Tibial nerve (tissue), 4 donors: ENCODE measurements around the gene MYO3B. TPM values are rescaled to one million over a fixed set of nuclear protein-coding genes. Genes with fewer than 3 reads are reported as not detected.
"Not testable (repeated sequence)": the region's sequence is repeated elsewhere in the genome, so short reads cannot be mapped to it uniquely, and the experiment has no call there.

Experiments used
- DNase-seq, 2 donors: peaks; one replicate each; pipeline ENCODE4 v3.0.0-alpha.2; 2019; ENCODE audit warnings: low spot score in 2 of 2
- H3K27ac ChIP-seq, 4 donors: fragments of 200-600 bp; sonication (generic) in 3 of 4; one replicate each; pipeline ENCODE4 v1.5.1; 2017 to 2019; ENCODE audit warnings: mild to moderate bottlenecking in 1 of 4
- H3K27me3 ChIP-seq, 2 donors: fragments of 200-600 bp; sonication (generic) in 1 of 2; one replicate each; pipeline versions ENCODE4 v1.5.1 to v1.6.0; 2017 to 2019
- H3K36me3 ChIP-seq, 3 donors: fragments of 200-600 bp; sonication (generic); one replicate each; pipeline ENCODE4 v1.5.1; 2018 to 2019
- H3K4me1 ChIP-seq, 4 donors: fragments of 200-600 bp; sonication (generic) in 3 of 4; one replicate each; pipeline ENCODE4 v1.5.1; 2017 to 2019
- H3K4me3 ChIP-seq, 4 donors: fragments of 200-600 bp; sonication (generic) in 3 of 4; one replicate each; pipeline ENCODE4 v1.5.1; 2017 to 2019; ENCODE audit warnings: mild to moderate bottlenecking in 1 of 4, moderate library complexity in 1 of 4
- H3K9me3 ChIP-seq, 4 donors: fragments of 200-600 bp; sonication (generic) in 3 of 4; one replicate each; pipeline ENCODE4 v1.5.1; 2017 to 2019
- CTCF ChIP-seq, 5 experiments: fragments of 200-600 bp in 3 of 5; fragments of 450-650 bp in 2 of 5; sonication (generic) in 3 of 5; IDR thresholded peaks; one replicate each; pipeline ENCODE4 v1.5.1; 2016 to 2019; ENCODE audit warnings: antibody characterized with exemption in 5 of 5, mild to moderate bottlenecking in 3 of 5, moderate library complexity in 2 of 5
- EP300 ChIP-seq, 2 donors: sonication (generic); formaldehyde crosslinking; IDR thresholded peaks; one replicate each; pipeline ENCODE4 v1.6.1; 2017; ENCODE audit warnings: antibody characterized with exemption in 2 of 2, mild to moderate bottlenecking in 1 of 2
- POLR2A ChIP-seq, 2 donors: fragments of 450-650 bp; IDR thresholded peaks; one replicate each; pipeline ENCODE4 v1.6.1; 2017; ENCODE audit warnings: antibody characterized with exemption in 2 of 2, mild to moderate bottlenecking in 2 of 2, moderate library complexity in 2 of 2
- WGBS, 2 donors: methylation state at CpG; one replicate each; pipeline ENCODE4 v1.1.5; 2018; 5-methylcytosine and 5-hydroxymethylcytosine counted together
- total RNA-seq, 4 donors: library from RNA; depleted of rRNA; stranded (reverse); fragments of >200 nt; gene quantifications; one replicate each; pipeline ENCODE4 v1.1.0, GENCODE V29; 2016

The MYO3B gene
- total RNA-seq, 4 donors from 2014 or later, result 0.22 to 0.63 (median 0.39) TPM; not detected in 1

- no peak for DNase-seq
- no peak overlapping the region for H3K27ac ChIP-seq
- H3K4me1 ChIP-seq, result peaks cover 0 to 19% (median 5%) of the 10 kb centered on the region in 4 donors
- 86 to 90% methylated on average over 2 of the region's 2 CpGs for WGBS, 2 donors
- no peak overlapping the region for H3K4me3 ChIP-seq
- no peaks in the 10 kb centered on the region for H3K9me3 ChIP-seq
- TF ChIP-seq EP300 (IDR thresholded peaks at IDR 0.05) (no peak), POLR2A (IDR thresholded peaks at IDR 0.05) (no peak), CTCF (IDR thresholded peaks at IDR 0.05) (no peak)
- no peaks in the 10 kb centered on the region for H3K36me3 ChIP-seq
- no peaks in the 10 kb centered on the region for H3K27me3 ChIP-seq
Observed at GRCh38 chr2:170531876-170532275, 353.9 kb downstream of the MYO3B start.

DNA sequence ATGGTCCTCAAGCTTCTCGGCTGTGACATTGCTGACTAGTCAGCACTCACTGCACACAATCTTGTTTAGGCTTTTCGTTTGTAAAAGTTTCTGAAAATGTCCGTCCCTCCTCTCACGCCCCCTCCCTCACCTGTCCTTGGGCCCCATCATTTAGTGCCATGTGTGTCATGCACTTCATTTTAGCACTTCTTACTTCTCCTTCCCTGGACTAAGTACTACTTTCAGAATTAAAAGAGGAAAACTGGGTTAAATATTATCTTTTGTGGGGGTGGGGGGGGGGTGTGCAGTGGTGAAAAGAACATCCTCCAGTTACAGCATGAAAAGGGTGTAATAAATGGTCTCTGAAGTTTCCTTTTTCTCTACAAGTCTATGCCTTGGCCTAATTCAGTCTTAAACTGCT, 355.2 kb downstream of the MYO3B start:
- H3K9me3 ChIP-seq, result no peaks in the 10 kb centered on the region
- 87% methylated on average over 4 of the region's 4 CpGs for WGBS, 2 donors
- peaks cover 0 to 19% (median 5%) of the 10 kb centered on the region in 4 donors for H3K4me1 ChIP-seq
- no peak overlapping the region for H3K27ac ChIP-seq
- no peak overlapping the region for H3K4me3 ChIP-seq
- TF ChIP-seq POLR2A (IDR thresholded peaks at IDR 0.05), result no peak
- TF ChIP-seq CTCF (IDR thresholded peaks at IDR 0.05), result no peak
- no peak for TF ChIP-seq EP300 (IDR thresholded peaks at IDR 0.05)
- no peaks in the 10 kb centered on the region for H3K27me3 ChIP-seq
- no peak for DNase-seq
- H3K36me3 ChIP-seq, result no peaks in the 10 kb centered on the region

GRCh38 chr2:170535552-170535951, 357.6 kb downstream of the MYO3B start:
- Histone ChIP-seq H3K27me3 (no peaks in the 10 kb centered on the region), H3K36me3 (no peaks in the 10 kb centered on the region), H3K27ac (no peak overlapping the region), H3K9me3 (no peaks in the 10 kb centered on the region), H3K4me3 (no peak overlapping the region), H3K4me1 (peaks cover 0 to 7% (median 3%) of the 10 kb centered on the region in 4 donors)
- 89 to 93% methylated on average over 4 of the region's 4 CpGs for whole genome bisulfite sequencing, 2 donors
- no peak for TF ChIP-seq POLR2A (IDR thresholded peaks at IDR 0.05)
- no peak for DNase-seq

DNA sequence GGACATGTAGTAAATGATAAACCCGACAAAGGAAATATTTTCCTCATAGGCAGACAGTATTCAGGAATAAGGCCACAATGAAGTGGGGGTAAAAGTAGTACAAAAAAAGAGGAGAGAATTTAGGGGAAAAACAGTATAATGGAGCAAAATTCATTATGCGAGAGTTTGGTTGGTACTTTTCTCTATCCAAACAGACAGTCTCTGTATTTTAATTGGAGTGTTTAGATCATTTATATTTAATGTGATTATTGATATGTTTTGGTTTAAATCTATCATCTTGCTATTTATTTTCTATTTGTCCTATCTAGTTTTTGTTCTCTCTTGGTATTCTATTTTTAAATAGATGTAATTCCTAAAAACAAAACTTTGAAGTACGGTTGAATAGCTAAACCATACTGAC, 366.9 kb downstream of the MYO3B start:
- Histone ChIP-seq H3K27me3 (no peaks in the 10 kb centered on the region), H3K4me3 (no peak overlapping the region), H3K4me1 (no peaks in the 10 kb centered on the region), H3K27ac (no peak overlapping the region), H3K36me3 (no peaks in the 10 kb centered on the region), H3K9me3 (peaks cover 0 to 13% (median 0%) of the 10 kb centered on the region in 4 donors)
- no peak for TF ChIP-seq POLR2A (IDR thresholded peaks at IDR 0.05)
- WGBS, 2 donors, result 93 to 99% methylated on average over 3 of the region's 3 CpGs
- no peak for DNase-seq

GRCh38 chr2:170548304-170548703, 370.4 kb downstream of the MYO3B start:
- H3K4me1 ChIP-seq, result peaks cover 0 to 1% (median 0%) of the 10 kb centered on the region in 4 donors
- DNase-seq, result no peak
- TF ChIP-seq EP300 (IDR thresholded peaks at IDR 0.05), result no peak
- no peak for TF ChIP-seq CTCF (IDR thresholded peaks at IDR 0.05)
- no peak for TF ChIP-seq POLR2A (IDR thresholded peaks at IDR 0.05)
- no peak overlapping the region for H3K27ac ChIP-seq
- no peaks in the 10 kb centered on the region for H3K27me3 ChIP-seq
- H3K36me3 ChIP-seq, result no peaks in the 10 kb centered on the region
- H3K4me3 ChIP-seq, result no peak overlapping the region
- H3K9me3 ChIP-seq, result peaks cover 0 to 28% (median 1%) of the 10 kb centered on the region in 4 donors
- 63 to 76% methylated on average over 2 of the region's 2 CpGs for WGBS, 2 donors

DNA sequence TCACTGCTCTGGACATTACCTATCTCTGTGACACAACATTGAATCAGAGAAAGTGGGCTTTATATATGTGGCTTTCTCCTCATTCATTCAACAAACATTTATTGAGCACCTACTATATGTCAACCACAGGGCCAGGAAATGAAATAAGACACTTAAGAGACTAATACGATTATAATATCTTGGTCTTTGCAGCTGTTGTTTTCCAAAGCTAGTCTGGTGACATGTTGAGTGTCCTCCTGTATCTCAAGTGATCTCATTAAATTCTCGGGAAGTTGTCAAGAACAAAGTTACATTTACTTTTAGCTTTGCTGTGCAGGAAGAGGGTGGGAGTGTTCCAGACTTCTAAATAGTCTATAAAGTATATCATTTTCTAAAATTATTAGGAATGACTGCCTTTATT, 372.6 kb downstream of the MYO3B start:
- Histone ChIP-seq H3K27ac (no peak overlapping the region), H3K4me3 (no peak overlapping the region)

GRCh38 chr2:170551899-170552298, 374.0 kb downstream of the MYO3B start:
- peaks cover 0 to 21% (median 0%) of the 10 kb centered on the region in 4 donors for H3K4me1 ChIP-seq
- H3K36me3 ChIP-seq, H3K4me3 ChIP-seq, DNase-seq, H3K27me3 ChIP-seq, H3K27ac ChIP-seq: not testable (repeated sequence)
- peaks cover 0 to 14% (median 1%) of the 10 kb centered on the region in 4 donors for H3K9me3 ChIP-seq

More for the DNA sequence above, 372.6 kb downstream of the MYO3B start:
- H3K4me1 ChIP-seq, result peaks cover 0 to 21% (median 0%) of the 10 kb centered on the region in 4 donors
- TF ChIP-seq POLR2A (IDR thresholded peaks at IDR 0.05) (no peak), EP300 (IDR thresholded peaks at IDR 0.05) (no peak), CTCF (IDR thresholded peaks at IDR 0.05) (no peak)
- no peak for DNase-seq
- peaks cover 0 to 14% (median 1%) of the 10 kb centered on the region in 4 donors for H3K9me3 ChIP-seq
- 81 to 89% methylated on average over 2 of the region's 2 CpGs for WGBS, 2 donors
- H3K36me3 ChIP-seq, result no peaks in the 10 kb centered on the region
- H3K27me3 ChIP-seq, result no peaks in the 10 kb centered on the region
